Suprapubic skin (tissue), 4 donors: ENCODE measurements around the gene COG5.

Experiments used
- EP300 ChIP-seq: sonication (generic); formaldehyde crosslinking; IDR thresholded peaks from one replicate; pipeline ENCODE4 v1.6.1; 2017; ENCODE audit warnings: antibody characterized with exemption
- POLR2A ChIP-seq, 2 donors: fragments of 450-650 bp; IDR thresholded peaks; one replicate each; pipeline ENCODE4 v1.6.1; 2017; ENCODE audit warnings: antibody characterized with exemption in 2 of 2, mild to moderate bottlenecking in 2 of 2, moderate library complexity in 2 of 2
- POLR2AphosphoS5 ChIP-seq, 3 donors: sonication (generic); formaldehyde crosslinking; IDR thresholded peaks; one replicate each; pipeline ENCODE4 v1.6.1; 2017; ENCODE audit warnings: antibody characterized with exemption in 3 of 3
- TF ChIP-seq, protein P1 (sequence below), 2 donors: fragments of 200-600 bp in 1 of 2; fragments of 450-650 bp in 1 of 2; sonication (generic) in 1 of 2; IDR thresholded peaks; one replicate each; pipeline ENCODE4 v1.5.1; 2016 to 2019; ENCODE audit warnings: antibody characterized with exemption in 2 of 2, mild to moderate bottlenecking in 1 of 2, moderate library complexity in 1 of 2

DNA sequence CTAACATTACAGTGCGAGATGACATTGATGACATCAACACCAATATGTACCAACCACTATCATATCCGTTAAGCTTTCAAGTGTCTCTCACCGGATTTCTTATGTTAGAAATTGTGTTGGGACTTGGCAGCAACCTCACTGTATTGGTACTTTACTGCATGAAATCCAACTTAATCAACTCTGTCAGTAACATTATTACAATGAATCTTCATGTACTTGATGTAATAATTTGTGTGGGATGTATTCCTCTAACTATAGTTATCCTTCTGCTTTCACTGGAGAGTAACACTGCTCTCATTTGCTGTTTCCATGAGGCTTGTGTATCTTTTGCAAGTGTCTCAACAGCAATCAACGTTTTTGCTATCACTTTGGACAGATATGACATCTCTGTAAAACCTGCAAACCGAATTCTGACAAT, 89.6 kb downstream of the COG5 start:
- TF ChIP-seq, protein P1, sequence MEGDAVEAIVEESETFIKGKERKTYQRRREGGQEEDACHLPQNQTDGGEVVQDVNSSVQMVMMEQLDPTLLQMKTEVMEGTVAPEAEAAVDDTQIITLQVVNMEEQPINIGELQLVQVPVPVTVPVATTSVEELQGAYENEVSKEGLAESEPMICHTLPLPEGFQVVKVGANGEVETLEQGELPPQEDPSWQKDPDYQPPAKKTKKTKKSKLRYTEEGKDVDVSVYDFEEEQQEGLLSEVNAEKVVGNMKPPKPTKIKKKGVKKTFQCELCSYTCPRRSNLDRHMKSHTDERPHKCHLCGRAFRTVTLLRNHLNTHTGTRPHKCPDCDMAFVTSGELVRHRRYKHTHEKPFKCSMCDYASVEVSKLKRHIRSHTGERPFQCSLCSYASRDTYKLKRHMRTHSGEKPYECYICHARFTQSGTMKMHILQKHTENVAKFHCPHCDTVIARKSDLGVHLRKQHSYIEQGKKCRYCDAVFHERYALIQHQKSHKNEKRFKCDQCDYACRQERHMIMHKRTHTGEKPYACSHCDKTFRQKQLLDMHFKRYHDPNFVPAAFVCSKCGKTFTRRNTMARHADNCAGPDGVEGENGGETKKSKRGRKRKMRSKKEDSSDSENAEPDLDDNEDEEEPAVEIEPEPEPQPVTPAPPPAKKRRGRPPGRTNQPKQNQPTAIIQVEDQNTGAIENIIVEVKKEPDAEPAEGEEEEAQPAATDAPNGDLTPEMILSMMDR (IDR thresholded peaks at IDR 0.05): no peak
- no peak for TF ChIP-seq POLR2AphosphoS5 (IDR thresholded peaks at IDR 0.05)
- TF ChIP-seq POLR2A (IDR thresholded peaks at IDR 0.05): no peak
- TF ChIP-seq EP300: no peak
